IPS-NIHi7 (cell line): ENCODE data around the gene ZNF33B.
A peak's percentile ranks its signal among the peaks of the same experiment; 100 is the strongest.
"Not testable (repeated sequence)": the region's sequence is repeated elsewhere in the genome, so short reads cannot be mapped to it uniquely, and the experiment has no call there.

ENCODE experiments used
- DNase-seq: peaks from one replicate; pipeline ENCODE4 v3.0.0; 2012; ENCODE audit warnings: mixed read lengths; ENCODE audit errors: extremely low spot score

The ZNF33B gene

GRCh38 chr10:42638055-42638820 is at the start of gene ZNF33B:
TSS of gene ZNF33B (minus strand) at chr10:42638570. CDS start at chr10:42636928, 1,642 bp downstream.
- peak; percentile 95 for DNase-seq

GRCh38 chr10:42684517-42684916 is 46.1 kb upstream of the ZNF33B start:
- no peak for DNase-seq

- no peak for DNase-seq
These were observed 41.9 kb upstream of the ZNF33B start for GRCh38 chr10:42680267-42680666.

GRCh38 chr10:42665181-42665979 is 27.0 kb upstream of the ZNF33B start:
- not testable (repeated sequence) for DNase-seq

- no peak for DNase-seq
These were observed 16.0 kb upstream of the ZNF33B start for GRCh38 chr10:42654419-42654818.

- DNase-seq, result no peak
These were observed 14.5 kb upstream of the ZNF33B start for GRCh38 chr10:42652858-42653257.

- DNase-seq, result no peak
These were observed 12.0 kb upstream of the ZNF33B start for GRCh38 chr10:42650374-42650773.

GRCh38 chr10:42648512-42648911 is 10.1 kb upstream of the ZNF33B start:
- no peak for DNase-seq

GRCh38 chr10:42646687-42647640 is 8.6 kb upstream of the ZNF33B start:
- DNase-seq, result no peak

- no peak for DNase-seq
These were observed 7.8 kb upstream of the ZNF33B start for GRCh38 chr10:42646214-42646613.

- no peak for DNase-seq
These were observed 7.1 kb upstream of the ZNF33B start for GRCh38 chr10:42645516-42645915.

- DNase-seq, result no peak
These were observed 6.7 kb upstream of the ZNF33B start for GRCh38 chr10:42645103-42645502.

- peak; percentile 8 for DNase-seq
These were observed 2.4 kb upstream of the ZNF33B start for GRCh38 chr10:42640610-42641229.

- DNase-seq, result no peak
These were observed 476 bp upstream of the ZNF33B start for GRCh38 chr10:42638821-42639270.

- DNase-seq, result no peak
These were observed 719 bp downstream of the ZNF33B start for GRCh38 chr10:42637648-42638054.

- DNase-seq, result no peak
These were observed 1.2 kb downstream of the ZNF33B start for GRCh38 chr10:42637142-42637541.

- no peak for DNase-seq
These were observed 3.3 kb downstream of the ZNF33B start for GRCh38 chr10:42635098-42635497.

- no peak for DNase-seq
These were observed 5.8 kb downstream of the ZNF33B start for GRCh38 chr10:42632564-42632963.

GRCh38 chr10:42630537-42631134 is 7.7 kb downstream of the ZNF33B start:
- no peak for DNase-seq

GRCh38 chr10:42623929-42624328 is 14.4 kb downstream of the ZNF33B start:
- no peak for DNase-seq

- no peak for DNase-seq
These were observed 19.9 kb downstream of the ZNF33B start for GRCh38 chr10:42618424-42618823.
